HEK293 (cell line): Measurements from ENCODE around the gene ZNF668.

Experiments used
- GLIS2 ChIP-seq: fragments of 450-650 bp; formaldehyde crosslinking; IDR thresholded peaks from 2 replicates; pipeline ENCODE4 v1.5.1; 2016; ENCODE audit warnings: missing biosample characterization, missing genetic modification characterization
- HOXA7 ChIP-seq: sonication (generic); formaldehyde crosslinking; IDR thresholded peaks from 2 replicates; pipeline ENCODE4 v1.8.1; 2022; ENCODE audit warnings: missing genetic modification reagents, borderline replicate concordance
- KLF7 ChIP-seq: fragments of 450-650 bp; formaldehyde crosslinking; IDR thresholded peaks from 2 replicates; pipeline ENCODE4 v1.5.1; 2016; ENCODE audit warnings: missing biosample characterization, missing genetic modification characterization, borderline replicate concordance
- SP2 ChIP-seq: fragments of 450-650 bp; formaldehyde crosslinking; IDR thresholded peaks from 2 replicates; pipeline ENCODE4 v1.5.1; 2016; ENCODE audit warnings: missing biosample characterization, missing genetic modification characterization
- SP3 ChIP-seq: fragments of 450-650 bp; formaldehyde crosslinking; IDR thresholded peaks from 2 replicates; pipeline ENCODE4 v1.5.1; 2016; ENCODE audit warnings: missing biosample characterization, missing genetic modification characterization
- TRIM28 ChIP-seq: IDR thresholded peaks from 2 replicates; pipeline ENCODE4 v1.6.1; 2011; ENCODE audit warnings: low read length, control low read depth, borderline replicate concordance
- WT1 ChIP-seq: fragments of 450-650 bp; formaldehyde crosslinking; IDR thresholded peaks from 2 replicates; pipeline ENCODE4 v1.5.1; 2016; ENCODE audit warnings: missing biosample characterization, missing genetic modification characterization
- ZBTB20 ChIP-seq: fragments of 450-650 bp; formaldehyde crosslinking; IDR thresholded peaks from 2 replicates; pipeline ENCODE4 v1.5.1; 2016; ENCODE audit warnings: missing biosample characterization, missing genetic modification characterization
- ZBTB7A ChIP-seq: fragments of 450-650 bp; formaldehyde crosslinking; IDR thresholded peaks from 2 replicates; pipeline ENCODE4 v1.5.1; 2016; ENCODE audit warnings: low read depth, missing biosample characterization, missing genetic modification characterization
- ZFHX2 ChIP-seq: fragments of 450-650 bp; formaldehyde crosslinking; conservative IDR thresholded peaks from 2 replicates; pipeline ENCODE4 v1.5.1; 2016; ENCODE audit warnings: missing biosample characterization, missing genetic modification characterization
- ZNF19 ChIP-seq: fragments of 450-650 bp; formaldehyde crosslinking; IDR thresholded peaks from 2 replicates; pipeline ENCODE4; 2016; ENCODE audit warnings: missing biosample characterization, missing genetic modification characterization, low read depth
- ZNF202 ChIP-seq: fragments of 450-650 bp; formaldehyde crosslinking; IDR thresholded peaks from 2 replicates; pipeline ENCODE4 v1.5.1; 2016; ENCODE audit warnings: missing biosample characterization, missing genetic modification characterization, borderline replicate concordance
- ZNF341 ChIP-seq: fragments of 450-650 bp; formaldehyde crosslinking; IDR thresholded peaks from 2 replicates; pipeline ENCODE4; 2016; ENCODE audit warnings: low read depth, missing biosample characterization, missing genetic modification characterization
- ZNF350 ChIP-seq: fragments of 450-650 bp; formaldehyde crosslinking; IDR thresholded peaks from 2 replicates; pipeline ENCODE4 v1.5.0; 2017; ENCODE audit warnings: missing biosample characterization, mild to moderate bottlenecking, missing genetic modification characterization
- ZNF366 ChIP-seq: fragments of 450-650 bp; formaldehyde crosslinking; conservative IDR thresholded peaks from 2 replicates; pipeline ENCODE4 v1.5.1; 2016; ENCODE audit warnings: missing biosample characterization, missing genetic modification characterization
- ZNF394 ChIP-seq: fragments of 450-650 bp; formaldehyde crosslinking; IDR thresholded peaks from 2 replicates; pipeline ENCODE4 v1.5.1; 2016; ENCODE audit warnings: missing biosample characterization, missing genetic modification characterization, mild to moderate bottlenecking, moderate library complexity, borderline replicate concordance
- ZNF596 ChIP-seq: fragments of 450-650 bp; IDR thresholded peaks from 2 replicates; pipeline ENCODE4 v1.5.0; 2018; ENCODE audit warnings: missing biosample characterization, mild to moderate bottlenecking, missing genetic modification characterization, moderate library complexity
- ZNF768 ChIP-seq: fragments of 450-650 bp; formaldehyde crosslinking; IDR thresholded peaks from 2 replicates; pipeline ENCODE4 v1.5.1; 2018; ENCODE audit warnings: missing biosample characterization, mild to moderate bottlenecking, missing genetic modification characterization
- ZXDB ChIP-seq: fragments of 450-650 bp; formaldehyde crosslinking; IDR thresholded peaks from 2 replicates; pipeline ENCODE4 v1.5.1; 2016; ENCODE audit warnings: missing biosample characterization, missing genetic modification characterization
- TF ChIP-seq, protein P1 (sequence below): fragments of 450-650 bp; formaldehyde crosslinking; IDR thresholded peaks from 2 replicates; pipeline ENCODE4 v1.5.1; 2016; ENCODE audit warnings: missing biosample characterization, missing genetic modification characterization
- TF ChIP-seq, protein P2 (sequence below): fragments of 450-650 bp; IDR thresholded peaks from 2 replicates; pipeline ENCODE4 v1.5.1; 2018; ENCODE audit warnings: missing biosample characterization, mild to moderate bottlenecking, missing genetic modification characterization
- TF ChIP-seq, protein P3 (sequence below): fragments of 450-650 bp; formaldehyde crosslinking; IDR thresholded peaks from 2 replicates; pipeline ENCODE4 v1.5.1; 2016; ENCODE audit warnings: missing biosample characterization, missing genetic modification characterization
- TF ChIP-seq, protein P4 (sequence below): fragments of 450-650 bp; formaldehyde crosslinking; IDR thresholded peaks from 2 replicates; pipeline ENCODE4 v1.5.1; 2016; ENCODE audit warnings: missing biosample characterization, missing genetic modification characterization

Gene ZNF668

DNA sequence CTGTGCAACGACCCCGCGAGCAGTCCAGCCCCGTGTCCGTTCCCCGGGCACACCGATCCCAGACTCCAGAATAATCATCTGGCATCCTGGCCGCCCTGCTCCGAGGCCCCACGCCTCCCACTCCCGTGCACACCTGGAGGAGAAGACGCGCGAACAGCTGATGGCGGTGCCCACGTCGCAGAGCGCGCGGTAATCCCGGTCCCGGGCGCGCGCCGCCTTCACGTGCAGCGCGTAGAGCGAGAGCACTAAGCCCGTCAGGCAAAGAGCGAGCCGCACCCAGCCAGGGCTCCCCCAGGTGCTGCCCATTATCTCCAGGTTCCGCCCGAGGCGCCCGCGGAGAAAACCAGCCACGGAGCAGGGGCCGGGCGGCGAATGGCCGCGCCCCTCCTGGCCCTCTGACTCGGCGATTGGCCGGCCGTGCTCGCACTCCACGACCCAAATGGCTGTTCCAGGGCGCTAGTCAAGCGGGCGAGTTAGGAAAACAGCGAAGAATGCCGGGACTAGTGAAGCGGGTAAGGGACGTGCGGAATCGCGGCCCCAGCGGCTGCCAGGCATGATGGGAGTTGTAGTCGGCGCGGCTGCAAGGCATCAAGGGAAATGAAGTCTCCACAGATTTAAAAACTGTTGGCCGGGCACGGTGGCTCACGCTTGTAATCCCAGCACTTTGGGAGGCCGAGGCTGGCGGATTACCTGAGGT is 20.5 kb upstream of the ZNF668 start, which contains the start of gene VKORC1 (continued):
- TF ChIP-seq, protein P1, sequence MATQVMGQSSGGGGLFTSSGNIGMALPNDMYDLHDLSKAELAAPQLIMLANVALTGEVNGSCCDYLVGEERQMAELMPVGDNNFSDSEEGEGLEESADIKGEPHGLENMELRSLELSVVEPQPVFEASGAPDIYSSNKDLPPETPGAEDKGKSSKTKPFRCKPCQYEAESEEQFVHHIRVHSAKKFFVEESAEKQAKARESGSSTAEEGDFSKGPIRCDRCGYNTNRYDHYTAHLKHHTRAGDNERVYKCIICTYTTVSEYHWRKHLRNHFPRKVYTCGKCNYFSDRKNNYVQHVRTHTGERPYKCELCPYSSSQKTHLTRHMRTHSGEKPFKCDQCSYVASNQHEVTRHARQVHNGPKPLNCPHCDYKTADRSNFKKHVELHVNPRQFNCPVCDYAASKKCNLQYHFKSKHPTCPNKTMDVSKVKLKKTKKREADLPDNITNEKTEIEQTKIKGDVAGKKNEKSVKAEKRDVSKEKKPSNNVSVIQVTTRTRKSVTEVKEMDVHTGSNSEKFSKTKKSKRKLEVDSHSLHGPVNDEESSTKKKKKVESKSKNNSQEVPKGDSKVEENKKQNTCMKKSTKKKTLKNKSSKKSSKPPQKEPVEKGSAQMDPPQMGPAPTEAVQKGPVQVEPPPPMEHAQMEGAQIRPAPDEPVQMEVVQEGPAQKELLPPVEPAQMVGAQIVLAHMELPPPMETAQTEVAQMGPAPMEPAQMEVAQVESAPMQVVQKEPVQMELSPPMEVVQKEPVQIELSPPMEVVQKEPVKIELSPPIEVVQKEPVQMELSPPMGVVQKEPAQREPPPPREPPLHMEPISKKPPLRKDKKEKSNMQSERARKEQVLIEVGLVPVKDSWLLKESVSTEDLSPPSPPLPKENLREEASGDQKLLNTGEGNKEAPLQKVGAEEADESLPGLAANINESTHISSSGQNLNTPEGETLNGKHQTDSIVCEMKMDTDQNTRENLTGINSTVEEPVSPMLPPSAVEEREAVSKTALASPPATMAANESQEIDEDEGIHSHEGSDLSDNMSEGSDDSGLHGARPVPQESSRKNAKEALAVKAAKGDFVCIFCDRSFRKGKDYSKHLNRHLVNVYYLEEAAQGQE (tag by site-specific recombination): peak; percentile 34; the same call in 1 of the 2 replicates
- TF ChIP-seq ZNF366 (tag by site-specific recombination) (peak; percentile 38; the same call in 1 of the 2 replicates), ZNF596 (tag by site-specific recombination) (peak; percentile 88), ZNF202 (tag by site-specific recombination) (no peak), HOXA7 (CRISPR knock-in tag) (no peak), ZNF350 (no peak), GLIS2 (0 out of 2 replicates have a peak, but pooled peaks have one; percentile 30), ZNF394 (tag by site-specific recombination) (peak; percentile 19), ZXDB (tag by site-specific recombination) (peak; percentile 97), SP2 (tag by site-specific recombination) (peak; percentile 97), ZFHX2 (tag by site-specific recombination) (0 out of 2 replicates have a peak, but pooled peaks have one; percentile 45), ZNF768 (tag by site-specific recombination) (no peak), WT1 (tag by site-specific recombination) (peak; percentile 39; the same call in 1 of the 2 replicates), SP3 (tag by site-specific recombination) (peak; percentile 78), TRIM28 (peak; percentile 49; the same call in 1 of the 2 replicates), ZNF341 (tag by site-specific recombination) (peak; percentile 100), KLF7 (tag by site-specific recombination) (peak; percentile 76; the same call in 1 of the 2 replicates), ZNF19 (tag by site-specific recombination) (no peak), ZBTB20 (tag by site-specific recombination) (peak; percentile 99), ZBTB7A (tag by site-specific recombination) (no peak)
- TF ChIP-seq, protein P2, sequence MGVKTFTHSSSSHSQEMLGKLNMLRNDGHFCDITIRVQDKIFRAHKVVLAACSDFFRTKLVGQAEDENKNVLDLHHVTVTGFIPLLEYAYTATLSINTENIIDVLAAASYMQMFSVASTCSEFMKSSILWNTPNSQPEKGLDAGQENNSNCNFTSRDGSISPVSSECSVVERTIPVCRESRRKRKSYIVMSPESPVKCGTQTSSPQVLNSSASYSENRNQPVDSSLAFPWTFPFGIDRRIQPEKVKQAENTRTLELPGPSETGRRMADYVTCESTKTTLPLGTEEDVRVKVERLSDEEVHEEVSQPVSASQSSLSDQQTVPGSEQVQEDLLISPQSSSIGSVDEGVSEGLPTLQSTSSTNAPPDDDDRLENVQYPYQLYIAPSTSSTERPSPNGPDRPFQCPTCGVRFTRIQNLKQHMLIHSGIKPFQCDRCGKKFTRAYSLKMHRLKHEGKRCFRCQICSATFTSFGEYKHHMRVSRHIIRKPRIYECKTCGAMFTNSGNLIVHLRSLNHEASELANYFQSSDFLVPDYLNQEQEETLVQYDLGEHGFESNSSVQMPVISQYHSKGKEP (tag by site-specific recombination): no peak
- TF ChIP-seq, protein P3, sequence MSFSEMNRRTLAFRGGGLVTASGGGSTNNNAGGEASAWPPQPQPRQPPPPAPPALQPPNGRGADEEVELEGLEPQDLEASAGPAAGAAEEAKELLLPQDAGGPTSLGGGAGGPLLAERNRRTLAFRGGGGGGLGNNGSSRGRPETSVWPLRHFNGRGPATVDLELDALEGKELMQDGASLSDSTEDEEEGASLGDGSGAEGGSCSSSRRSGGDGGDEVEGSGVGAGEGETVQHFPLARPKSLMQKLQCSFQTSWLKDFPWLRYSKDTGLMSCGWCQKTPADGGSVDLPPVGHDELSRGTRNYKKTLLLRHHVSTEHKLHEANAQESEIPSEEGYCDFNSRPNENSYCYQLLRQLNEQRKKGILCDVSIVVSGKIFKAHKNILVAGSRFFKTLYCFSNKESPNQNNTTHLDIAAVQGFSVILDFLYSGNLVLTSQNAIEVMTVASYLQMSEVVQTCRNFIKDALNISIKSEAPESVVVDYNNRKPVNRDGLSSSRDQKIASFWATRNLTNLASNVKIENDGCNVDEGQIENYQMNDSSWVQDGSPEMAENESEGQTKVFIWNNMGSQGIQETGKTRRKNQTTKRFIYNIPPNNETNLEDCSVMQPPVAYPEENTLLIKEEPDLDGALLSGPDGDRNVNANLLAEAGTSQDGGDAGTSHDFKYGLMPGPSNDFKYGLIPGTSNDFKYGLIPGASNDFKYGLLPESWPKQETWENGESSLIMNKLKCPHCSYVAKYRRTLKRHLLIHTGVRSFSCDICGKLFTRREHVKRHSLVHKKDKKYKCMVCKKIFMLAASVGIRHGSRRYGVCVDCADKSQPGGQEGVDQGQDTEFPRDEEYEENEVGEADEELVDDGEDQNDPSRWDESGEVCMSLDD: 0 out of 2 replicates have a peak, but pooled peaks have one; percentile 41
- TF ChIP-seq, protein P4, sequence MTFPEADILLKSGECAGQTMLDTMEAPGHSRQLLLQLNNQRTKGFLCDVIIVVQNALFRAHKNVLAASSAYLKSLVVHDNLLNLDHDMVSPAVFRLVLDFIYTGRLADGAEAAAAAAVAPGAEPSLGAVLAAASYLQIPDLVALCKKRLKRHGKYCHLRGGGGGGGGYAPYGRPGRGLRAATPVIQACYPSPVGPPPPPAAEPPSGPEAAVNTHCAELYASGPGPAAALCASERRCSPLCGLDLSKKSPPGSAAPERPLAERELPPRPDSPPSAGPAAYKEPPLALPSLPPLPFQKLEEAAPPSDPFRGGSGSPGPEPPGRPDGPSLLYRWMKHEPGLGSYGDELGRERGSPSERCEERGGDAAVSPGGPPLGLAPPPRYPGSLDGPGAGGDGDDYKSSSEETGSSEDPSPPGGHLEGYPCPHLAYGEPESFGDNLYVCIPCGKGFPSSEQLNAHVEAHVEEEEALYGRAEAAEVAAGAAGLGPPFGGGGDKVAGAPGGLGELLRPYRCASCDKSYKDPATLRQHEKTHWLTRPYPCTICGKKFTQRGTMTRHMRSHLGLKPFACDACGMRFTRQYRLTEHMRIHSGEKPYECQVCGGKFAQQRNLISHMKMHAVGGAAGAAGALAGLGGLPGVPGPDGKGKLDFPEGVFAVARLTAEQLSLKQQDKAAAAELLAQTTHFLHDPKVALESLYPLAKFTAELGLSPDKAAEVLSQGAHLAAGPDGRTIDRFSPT (tag by site-specific recombination): peak; percentile 73
